Immature natural killer cell (primary cell): ENCODE results near the gene COPG1. TPM values are rescaled to one million over a fixed set of nuclear protein-coding genes. Genes with fewer than 3 reads are reported as not detected.
A peak's percentile ranks its signal among the peaks of the same experiment; 100 is the strongest.

ENCODE experiments used
- DNase-seq, 3 donors: peaks; one replicate each; pipeline ENCODE4 v3.0.0; 2022; ENCODE audit warnings: mixed read lengths in 1 of 3
- H3K27ac Mint-ChIP-seq, 6 donors: one replicate each; pipeline ENCODE4 v1.8.0; 2020; ENCODE audit warnings: mixed read lengths in 6 of 6, mild to moderate bottlenecking in 5 of 6, inconsistent platforms in 4 of 6, moderate library complexity in 3 of 6
- H3K27me3 Mint-ChIP-seq, 3 donors: one replicate each; pipeline ENCODE4 v1.8.0; 2020 to 2021; ENCODE audit warnings: low read depth in 3 of 3, mild to moderate bottlenecking in 3 of 3, mixed read lengths in 3 of 3, moderate library complexity in 3 of 3, inconsistent platforms in 1 of 3
- H3K36me3 Mint-ChIP-seq, 3 donors: one replicate each; pipeline ENCODE4 v1.8.0; 2020; ENCODE audit warnings: mixed read lengths in 3 of 3, inconsistent platforms in 2 of 3, mild to moderate bottlenecking in 2 of 3
- H3K4me1 Mint-ChIP-seq, 2 donors: one replicate each; pipeline ENCODE4 v1.8.0; 2020; ENCODE audit warnings: inconsistent platforms in 2 of 2, mild to moderate bottlenecking in 2 of 2, mixed read lengths in 2 of 2, moderate library complexity in 1 of 2
- H3K4me3 Mint-ChIP-seq, 5 donors: one replicate each; pipeline ENCODE4 v1.8.0; 2020; ENCODE audit warnings: mild to moderate bottlenecking in 5 of 5, mixed read lengths in 5 of 5, inconsistent platforms in 3 of 5, moderate library complexity in 3 of 5
- H3K9me3 Mint-ChIP-seq, 6 donors: one replicate each; pipeline ENCODE4 v1.8.0; 2020; ENCODE audit warnings: mild to moderate bottlenecking in 6 of 6, mixed read lengths in 6 of 6, inconsistent platforms in 4 of 6, moderate library complexity in 3 of 6
- polyA plus RNA-seq, 3 donors: library from polyadenylated mRNA; unstranded; fragments of 300-500 nt; fragmentation: Illumina TruSeq; gene quantifications; one replicate each; pipeline ENCODE4 v1.2.3, GENCODE V29; 2021

The COPG1 gene
- polyA plus RNA-seq, 3 donors from 2014 or later: 35.2 to 139 (median 64.6) TPM

DNA sequence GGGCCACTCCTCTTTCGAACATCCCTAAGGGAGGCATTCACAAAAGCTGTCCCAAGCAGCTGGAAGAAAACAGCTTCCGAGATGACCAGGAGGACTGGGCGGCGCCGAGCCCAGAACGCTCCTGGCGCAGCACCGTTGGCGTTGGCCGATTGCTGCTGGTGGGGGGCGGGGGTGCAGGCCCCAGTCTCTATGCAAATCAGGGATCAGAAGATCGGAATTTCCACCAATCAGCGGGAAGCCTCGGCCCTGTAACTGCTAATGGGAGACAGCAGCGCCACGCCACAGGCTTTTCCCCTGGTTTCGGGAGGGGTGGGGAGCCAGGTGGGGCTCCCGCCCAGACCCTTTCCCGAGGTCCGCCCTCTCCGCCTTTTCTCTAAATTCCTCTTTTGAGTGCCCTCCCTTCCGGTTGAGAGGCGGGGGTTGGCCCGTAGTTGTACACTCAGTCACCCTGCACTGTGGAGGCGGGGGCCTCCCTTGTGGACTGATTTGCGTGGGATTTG, 56.2 kb downstream of the COPG1 start:
- Mint-ChIP-seq H3K4me3 (no peak overlapping the region), H3K27ac (no peak overlapping the region)

DNA sequence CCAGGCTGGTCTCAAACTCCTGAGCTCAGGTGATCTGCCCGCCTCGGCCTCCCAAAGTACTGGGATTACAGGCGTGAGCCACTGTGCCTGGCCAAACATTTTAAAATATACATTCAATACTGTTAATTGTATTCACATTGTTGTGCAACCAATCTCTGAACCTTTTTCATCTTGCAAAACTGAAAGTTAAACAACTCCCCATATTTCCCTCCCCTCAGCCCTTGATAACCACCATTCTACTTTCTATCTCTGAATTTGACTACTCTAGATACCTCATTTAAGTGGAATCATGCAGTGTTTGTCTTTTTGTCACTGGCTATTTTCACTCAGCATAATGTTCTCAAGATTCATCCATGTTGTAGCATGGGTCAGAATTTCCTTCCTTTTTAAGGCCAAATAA, 59.2 kb downstream of the COPG1 start:
- Mint-ChIP-seq H3K27me3 (peaks cover 0 to 2% (median 2%) of the 10 kb centered on the region in 3 donors), H3K9me3 (no peaks in the 10 kb centered on the region), H3K4me1 (peaks cover 35 to 39% of the 10 kb centered on the region in 2 donors), H3K27ac (peak overlapping the region in 1 of 6 donors; percentile 6), H3K4me3 (no peak overlapping the region), H3K36me3 (peaks cover 12 to 21% (median 13%) of the 10 kb centered on the region in 3 donors)
- DNase-seq: no peak

More for the DNA sequence above, 56.2 kb downstream of the COPG1 start:
- no peak for DNase-seq
- H3K4me1 Mint-ChIP-seq: peaks cover 10 to 19% of the 10 kb centered on the region in 2 donors
- peaks cover 21 to 37% (median 26%) of the 10 kb centered on the region in 3 donors for H3K36me3 Mint-ChIP-seq
- H3K27me3 Mint-ChIP-seq: peaks cover 0 to 3% (median 2%) of the 10 kb centered on the region in 3 donors
- H3K9me3 Mint-ChIP-seq: no peaks in the 10 kb centered on the region

DNA sequence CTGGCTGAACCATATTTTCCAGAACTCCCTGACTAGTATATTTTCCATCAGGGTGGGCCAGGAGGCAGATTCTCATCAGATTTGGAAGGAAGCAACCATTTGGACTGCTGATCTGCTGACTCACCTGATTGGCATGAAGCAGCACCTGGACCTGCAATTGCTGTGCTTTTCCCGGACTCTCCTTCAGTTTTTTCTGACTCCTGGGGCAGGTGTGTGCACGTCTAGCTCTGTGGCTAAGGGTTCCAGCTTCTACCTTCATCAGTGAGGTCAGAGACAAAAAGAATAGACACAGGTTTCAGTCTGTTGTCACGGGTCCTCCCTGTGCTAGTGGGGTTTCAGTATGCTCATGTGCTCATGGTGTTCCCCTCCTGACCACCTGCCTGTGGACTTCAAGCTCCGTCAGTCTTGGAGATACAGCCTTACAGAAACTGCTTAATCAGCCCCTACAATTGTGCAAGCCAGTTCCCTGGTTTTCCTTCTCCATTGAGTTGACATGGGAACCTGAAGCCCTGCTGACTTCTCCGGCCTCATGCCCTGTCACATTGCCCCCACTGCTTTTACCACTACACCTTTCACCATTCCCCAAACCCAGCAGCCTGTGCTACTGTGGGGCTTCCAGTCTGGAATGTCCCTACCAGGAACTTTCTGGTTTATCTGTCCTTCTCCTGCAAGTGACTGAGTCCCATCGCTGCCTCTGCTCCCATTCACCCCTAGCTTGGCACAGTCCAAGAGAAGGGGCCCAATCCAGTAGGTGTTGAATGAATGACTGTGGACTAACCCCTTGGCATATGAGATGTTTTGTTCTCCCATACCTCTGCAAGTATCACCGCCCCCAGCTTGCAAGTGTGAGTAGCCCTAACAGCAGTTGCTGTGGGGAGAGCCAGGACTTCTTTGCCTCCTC, 61.0 kb downstream of the COPG1 start:
- peaks cover 0 to 7% (median 0%) of the 10 kb centered on the region in 3 donors for H3K27me3 Mint-ChIP-seq
- H3K4me3 Mint-ChIP-seq: no peak overlapping the region
- peaks cover 4 to 6% (median 5%) of the 10 kb centered on the region in 3 donors for H3K36me3 Mint-ChIP-seq
- no peak overlapping the region for H3K27ac Mint-ChIP-seq
- DNase-seq: no peak
- H3K9me3 Mint-ChIP-seq: no peaks in the 10 kb centered on the region
- peaks cover 32 to 35% of the 10 kb centered on the region in 2 donors for H3K4me1 Mint-ChIP-seq

- peaks cover 30 to 35% of the 10 kb centered on the region in 2 donors for H3K4me1 Mint-ChIP-seq
- H3K27ac Mint-ChIP-seq: peak overlapping the region in 3 of 6 donors; percentile 5 to 75 (median 19)
- no peak for DNase-seq
- H3K36me3 Mint-ChIP-seq: peaks cover 0 to 5% (median 4%) of the 10 kb centered on the region in 3 donors
- H3K4me3 Mint-ChIP-seq: no peak overlapping the region
- no peaks in the 10 kb centered on the region for H3K9me3 Mint-ChIP-seq
- peaks cover 1 to 10% (median 2%) of the 10 kb centered on the region in 3 donors for H3K27me3 Mint-ChIP-seq
Measured at GRCh38 chr3:129311054-129311902, 61.9 kb downstream of the COPG1 start.

- Mint-ChIP-seq H3K36me3 (no peaks in the 10 kb centered on the region), H3K4me1 (peaks cover 30 to 36% of the 10 kb centered on the region in 2 donors), H3K4me3 (peak overlapping the region in 1 of 5 donors; percentile 7), H3K27ac (peak overlapping the region; percentile 5 to 75 (median 25)), H3K27me3 (peaks cover 1 to 10% (median 2%) of the 10 kb centered on the region in 3 donors), H3K9me3 (no peaks in the 10 kb centered on the region)
- DNase-seq: peak; percentile 22 to 50 (median 23)
Measured at GRCh38 chr3:129312021-129312639, 62.7 kb downstream of the COPG1 start.

DNA sequence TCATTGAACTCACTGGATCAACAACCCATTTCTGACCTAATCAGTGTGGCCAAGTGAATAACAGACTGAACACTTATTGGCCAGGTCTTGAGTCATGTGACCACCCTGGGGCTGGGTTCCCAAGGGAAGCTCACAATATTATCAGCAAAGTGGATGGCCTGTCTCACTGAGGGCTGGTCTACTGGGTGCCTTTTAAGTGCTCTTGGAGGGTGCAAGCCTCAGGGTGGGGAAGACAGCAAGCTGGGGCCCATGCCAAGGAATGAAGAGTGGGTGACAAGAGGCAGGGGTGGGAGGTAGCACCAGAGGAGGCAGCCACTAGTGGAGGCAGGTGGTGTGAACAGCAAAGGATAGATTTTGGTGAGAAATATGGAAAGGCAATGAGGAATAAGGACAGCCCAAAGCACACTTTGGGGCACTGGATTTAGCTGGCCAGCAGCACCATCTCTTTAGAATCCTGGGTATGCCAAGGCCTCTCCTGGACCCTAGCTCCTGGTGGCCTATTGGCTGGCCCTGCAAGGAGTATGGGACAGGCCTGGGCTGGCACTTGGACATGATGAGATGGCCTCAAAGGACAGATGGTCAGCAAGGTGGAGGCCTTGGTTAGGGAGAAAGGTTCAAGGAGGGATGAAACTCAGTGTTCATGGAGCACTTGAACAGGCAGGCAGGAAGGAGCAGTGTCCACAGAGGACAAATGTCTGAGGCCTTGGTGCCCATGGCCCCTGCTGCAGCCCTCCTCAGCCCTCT, 63.4 kb downstream of the COPG1 start:
- no peak for DNase-seq
- H3K4me3 Mint-ChIP-seq: peak overlapping the region in 4 of 5 donors; percentile 9 to 92 (median 28)
- peak overlapping the region in 4 of 6 donors; percentile 46 to 79 (median 62) for H3K27ac Mint-ChIP-seq
- H3K27me3 Mint-ChIP-seq: peaks cover 1 to 10% (median 2%) of the 10 kb centered on the region in 3 donors
- H3K9me3 Mint-ChIP-seq: no peaks in the 10 kb centered on the region
- peaks cover 30 to 40% of the 10 kb centered on the region in 2 donors for H3K4me1 Mint-ChIP-seq
- no peaks in the 10 kb centered on the region for H3K36me3 Mint-ChIP-seq

- H3K27ac Mint-ChIP-seq: peak overlapping the region in 3 of 6 donors; percentile 66 to 85 (median 70)
- no peaks in the 10 kb centered on the region for H3K36me3 Mint-ChIP-seq
- H3K9me3 Mint-ChIP-seq: no peaks in the 10 kb centered on the region
- H3K4me1 Mint-ChIP-seq: peaks cover 30 to 40% of the 10 kb centered on the region in 2 donors
- no peak for DNase-seq
- peaks cover 1 to 10% (median 2%) of the 10 kb centered on the region in 3 donors for H3K27me3 Mint-ChIP-seq
- H3K4me3 Mint-ChIP-seq: peak overlapping the region in 4 of 5 donors; percentile 76 to 93 (median 85)
Measured at GRCh38 chr3:129313415-129313664, 63.9 kb downstream of the COPG1 start.

GRCh38 chr3:129313665-129314385, 64.4 kb downstream of the COPG1 start:
- H3K27ac Mint-ChIP-seq: peak overlapping the region in 3 of 6 donors; percentile 66 to 85 (median 70)
- H3K36me3 Mint-ChIP-seq: no peaks in the 10 kb centered on the region
- H3K4me3 Mint-ChIP-seq: peak overlapping the region; percentile 75 to 93 (median 78)
- H3K4me1 Mint-ChIP-seq: peaks cover 30 to 40% of the 10 kb centered on the region in 2 donors
- H3K9me3 Mint-ChIP-seq: no peaks in the 10 kb centered on the region
- DNase-seq: peak in 1 of 3 donors; percentile 5
- H3K27me3 Mint-ChIP-seq: peaks cover 2 to 10% (median 3%) of the 10 kb centered on the region in 3 donors

DNA sequence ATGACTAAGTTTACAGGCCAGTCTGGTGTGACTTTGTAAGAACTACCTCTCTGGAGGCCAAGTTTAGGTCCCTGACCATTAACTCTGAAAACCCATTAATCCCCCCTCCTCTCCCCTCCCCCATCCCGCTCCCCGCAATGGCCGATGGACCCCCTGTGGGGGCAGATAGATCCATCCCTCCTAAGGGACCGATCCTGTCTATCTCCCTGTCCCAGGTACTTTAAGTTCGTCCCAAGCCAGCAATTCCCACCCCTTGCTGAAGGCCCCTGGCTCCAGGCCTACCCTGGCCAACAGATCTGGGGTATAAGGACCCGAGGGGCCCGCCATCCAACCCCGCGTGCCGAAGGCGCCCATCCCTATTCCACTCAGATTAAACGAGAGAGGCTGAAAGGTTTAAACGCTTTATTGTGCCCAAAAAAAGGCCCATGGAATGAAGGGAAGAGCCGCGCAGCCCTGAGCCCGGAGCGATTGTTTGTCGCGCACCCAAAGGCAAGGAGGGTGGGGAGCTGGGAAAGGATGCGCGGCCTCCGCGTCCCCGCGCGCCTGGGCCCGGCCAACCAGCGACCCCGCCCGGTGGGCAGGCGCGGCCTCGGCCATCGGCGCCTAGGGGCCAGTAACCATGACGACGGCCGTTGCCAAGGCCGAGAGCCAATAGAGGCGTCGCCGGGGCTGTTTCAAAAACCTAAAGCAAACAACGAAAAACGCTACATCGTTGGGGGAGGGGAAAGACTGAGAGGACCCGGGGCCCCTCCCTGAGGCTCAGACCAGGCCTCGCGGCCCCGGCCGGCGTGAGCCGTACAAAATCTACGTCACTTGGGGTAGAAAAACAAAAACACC, 65.2 kb downstream of the COPG1 start:
- Mint-ChIP-seq H3K27ac (peak overlapping the region in 4 of 6 donors; percentile 66 to 88 (median 78)), H3K4me3 (peak overlapping the region; percentile 76 to 93 (median 85))

DNA sequence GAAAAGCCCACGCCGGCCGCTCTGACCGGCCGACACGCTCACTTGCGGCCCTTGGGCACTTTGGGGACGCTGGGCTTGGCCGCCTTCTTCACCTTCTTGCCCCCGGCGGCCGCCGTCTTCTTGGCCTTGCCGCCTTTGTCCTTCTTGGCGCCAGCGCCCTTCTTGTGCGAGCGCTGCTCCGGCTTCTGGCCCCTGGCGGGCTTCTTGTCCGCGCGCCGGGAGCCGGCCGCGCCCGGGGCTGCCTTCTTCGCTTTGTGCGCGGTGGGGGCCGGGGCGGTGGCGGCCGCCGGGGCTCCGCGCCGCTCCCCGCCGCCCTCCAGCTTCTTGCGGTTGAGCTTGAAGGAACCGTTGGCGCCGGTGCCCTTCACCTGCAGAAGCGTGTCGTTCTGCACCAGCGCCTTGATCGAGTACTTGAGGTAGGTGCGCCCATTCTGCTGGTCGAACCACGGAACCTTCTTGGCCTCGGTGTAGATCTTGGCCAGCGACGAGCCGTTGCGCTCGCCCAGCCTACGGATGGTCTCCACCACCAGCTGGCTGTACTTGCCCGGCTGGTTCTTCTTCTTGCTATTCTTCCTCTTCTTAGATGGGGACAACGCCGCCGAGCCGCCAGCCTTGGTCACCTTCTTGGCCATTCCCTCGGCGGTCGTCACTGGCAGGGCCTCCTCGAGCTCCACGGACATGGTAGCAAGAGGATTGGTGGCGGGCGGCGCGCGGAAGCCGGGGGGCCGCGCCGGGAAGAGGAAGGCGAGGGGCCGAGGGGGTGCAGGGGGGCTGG, 66.0 kb downstream of the COPG1 start:
- H3K27me3 Mint-ChIP-seq: peaks cover 2 to 10% (median 3%) of the 10 kb centered on the region in 3 donors
- peak overlapping the region; percentile 87 to 95 (median 93) for H3K4me3 Mint-ChIP-seq
- peak in 2 of 3 donors; percentile 21 to 28 for DNase-seq
- H3K4me1 Mint-ChIP-seq: peaks cover 30 to 40% of the 10 kb centered on the region in 2 donors
- H3K9me3 Mint-ChIP-seq: no peaks in the 10 kb centered on the region
- H3K27ac Mint-ChIP-seq: peak overlapping the region in 5 of 6 donors; percentile 47 to 89 (median 83)
- H3K36me3 Mint-ChIP-seq: no peaks in the 10 kb centered on the region

More for the DNA sequence above, 65.2 kb downstream of the COPG1 start:
- peak; percentile 55 to 60 (median 59) for DNase-seq
- Mint-ChIP-seq H3K36me3 (no peaks in the 10 kb centered on the region), H3K4me1 (peaks cover 30 to 40% of the 10 kb centered on the region in 2 donors), H3K27me3 (peaks cover 2 to 10% (median 3%) of the 10 kb centered on the region in 3 donors), H3K9me3 (no peaks in the 10 kb centered on the region)

DNA sequence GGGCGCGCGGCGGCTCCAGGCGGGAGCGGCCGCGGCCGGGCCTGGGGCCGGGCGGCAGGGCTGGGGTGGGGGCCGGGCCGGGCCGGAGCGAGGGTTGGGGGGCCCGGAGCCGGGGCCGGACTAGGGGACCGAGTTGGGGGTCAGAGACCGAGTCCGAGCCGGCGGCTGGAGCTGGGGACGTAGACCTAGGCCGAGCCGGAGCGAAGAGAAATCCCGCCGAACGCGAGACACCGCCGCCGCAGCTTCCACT, 66.5 kb downstream of the COPG1 start:
- DNase-seq: no peak
- Mint-ChIP-seq H3K27me3 (peaks cover 2 to 10% (median 3%) of the 10 kb centered on the region in 3 donors), H3K4me3 (peak overlapping the region; percentile 78 to 92 (median 80)), H3K36me3 (no peaks in the 10 kb centered on the region), H3K27ac (peak overlapping the region in 3 of 6 donors; percentile 21 to 71 (median 66)), H3K9me3 (no peaks in the 10 kb centered on the region), H3K4me1 (peaks cover 30 to 37% of the 10 kb centered on the region in 2 donors)
